GM18499 (cell line): Measurements from ENCODE around the gene ACP4.

Experiments used
- ATAC-seq: cut with Tn5 transposase; IDR thresholded peaks from one replicate; pipeline ENCODE4 v1.9.1; 2021; ENCODE audit warnings: moderate number of reproducible peaks; ENCODE audit not compliant: insufficient read depth, unreplicated experiment

The ACP4 gene

DNA sequence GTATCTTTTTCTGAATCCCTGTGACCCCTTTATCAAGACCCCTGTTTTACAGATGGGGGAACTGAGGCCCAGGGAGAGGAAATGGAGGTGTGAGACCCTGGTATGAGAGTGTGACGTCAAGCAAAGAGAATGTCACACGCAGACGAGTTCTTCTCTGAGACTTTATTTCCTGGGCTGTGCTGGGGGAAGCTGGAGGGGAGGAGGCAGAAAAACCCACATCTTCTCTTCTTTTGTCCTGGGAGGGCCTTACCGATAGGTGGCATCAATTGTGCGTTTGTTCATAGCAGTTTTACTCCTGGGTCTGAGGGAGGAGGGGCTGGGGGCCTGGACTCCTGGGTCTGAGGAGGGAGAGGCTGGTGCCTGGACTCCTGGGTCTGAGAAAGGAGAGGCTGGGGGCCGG is 48.0 kb downstream of the ACP4 start:
- ATAC-seq = no peak

DNA sequence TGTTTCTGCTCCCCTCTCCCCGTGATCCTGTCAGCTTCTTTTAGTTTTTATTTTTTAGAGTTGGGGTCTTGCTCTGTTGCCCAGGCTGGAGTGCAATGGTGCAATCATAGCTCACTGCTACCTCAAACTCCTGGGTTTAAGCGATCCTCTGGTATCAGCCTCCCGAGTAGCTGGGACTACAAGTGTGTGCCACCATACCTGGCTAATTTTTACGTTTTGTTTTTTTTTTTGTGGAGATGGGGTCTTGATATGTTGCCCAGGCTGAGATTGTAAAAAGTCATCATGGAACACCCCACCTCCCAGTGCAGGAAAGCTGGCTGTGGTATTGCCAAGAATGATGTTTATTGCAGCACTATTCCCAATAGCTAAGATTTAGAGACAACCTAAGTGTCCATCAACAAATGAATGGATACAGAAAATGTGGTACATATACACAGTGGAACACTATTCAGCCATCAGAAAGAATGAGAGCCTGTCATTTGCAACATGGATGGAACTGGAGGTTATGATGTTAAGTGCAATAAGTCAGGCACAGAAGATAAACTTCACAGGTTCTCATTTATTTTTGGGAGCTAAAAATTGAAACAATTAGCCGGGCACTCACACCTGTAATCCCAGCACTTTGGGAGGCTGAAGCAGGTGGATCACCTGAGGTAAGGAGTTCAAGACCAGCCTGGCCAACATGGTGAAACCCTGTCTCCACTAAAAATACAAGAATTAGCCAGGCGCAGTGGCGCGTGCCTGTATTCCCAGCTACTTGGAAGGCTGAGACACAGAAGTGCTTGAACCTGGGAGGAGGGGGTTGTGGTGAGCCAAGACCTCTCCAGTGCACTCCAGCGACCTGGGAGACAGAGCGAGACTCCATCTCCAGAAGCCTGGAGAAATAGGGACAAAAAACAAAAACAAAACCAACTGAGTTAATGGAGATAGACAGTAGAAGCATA is 49.8 kb downstream of the ACP4 start:
- ATAC-seq = no peak

DNA sequence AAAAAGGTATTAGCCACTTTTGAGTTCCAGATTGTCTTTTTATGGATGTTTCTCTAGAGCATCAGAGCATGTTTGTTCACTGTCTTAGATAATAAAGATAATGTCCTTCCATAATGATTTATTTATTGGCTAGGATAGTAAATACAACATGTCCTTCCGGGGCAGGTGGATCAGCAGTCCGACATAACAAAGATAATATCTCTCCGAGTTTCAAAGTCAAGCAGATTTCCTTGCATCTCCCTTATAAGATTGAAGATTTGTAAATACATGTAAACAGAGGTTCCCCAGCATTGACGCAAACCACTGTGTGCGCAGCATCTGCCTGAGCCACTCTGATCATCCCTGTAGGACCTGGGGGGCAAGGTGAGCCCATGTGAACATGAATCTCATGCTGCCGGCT is 51.9 kb downstream of the ACP4 start:
- ATAC-seq = no peak

DNA sequence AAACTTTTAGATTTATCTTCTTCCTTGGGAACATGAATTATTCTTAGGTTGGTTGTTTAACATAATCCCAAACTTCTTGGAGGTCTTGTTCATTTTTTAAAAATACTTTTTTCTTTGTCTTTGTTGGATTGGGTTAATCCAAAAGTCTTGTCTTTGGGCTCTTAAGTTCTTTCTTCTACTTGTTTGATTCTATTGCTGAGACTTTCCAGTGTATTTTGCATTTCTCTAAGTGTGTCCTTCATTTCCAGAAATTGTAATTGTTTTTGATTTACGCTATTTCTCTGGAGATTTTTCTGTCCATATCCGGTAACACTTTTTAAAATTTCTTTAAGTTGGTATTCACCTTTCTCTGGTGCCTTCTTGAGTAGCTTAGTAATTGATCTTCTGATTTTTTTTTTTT is 53.0 kb downstream of the ACP4 start:
- ATAC-seq = no peak

DNA sequence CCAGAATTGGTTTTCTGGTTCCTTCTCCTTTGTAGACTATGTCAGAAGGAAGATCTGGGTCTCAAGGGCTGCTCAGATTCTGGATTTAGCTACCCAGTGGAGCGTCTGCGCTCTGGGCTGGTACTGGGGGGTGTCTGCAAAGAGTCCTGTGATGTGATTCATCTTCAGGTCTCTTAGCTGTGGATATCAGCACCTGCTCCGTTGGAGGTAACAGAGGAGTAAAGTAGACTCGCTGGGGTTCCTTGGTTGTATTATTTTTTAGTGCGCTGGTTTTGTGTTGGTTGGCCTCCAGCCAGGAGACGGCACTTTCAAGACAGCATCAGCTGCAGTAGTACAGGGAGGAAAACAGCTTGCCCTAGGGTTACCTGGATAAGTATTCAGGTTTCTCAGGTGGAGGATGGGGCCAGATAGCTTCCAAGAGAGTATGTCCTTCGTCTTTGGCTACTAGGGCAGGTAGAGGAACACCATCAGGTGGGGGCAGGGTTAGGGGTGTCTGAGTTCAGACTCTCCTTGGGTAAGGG is 53.5 kb downstream of the ACP4 start:
- ATAC-seq = no peak

DNA sequence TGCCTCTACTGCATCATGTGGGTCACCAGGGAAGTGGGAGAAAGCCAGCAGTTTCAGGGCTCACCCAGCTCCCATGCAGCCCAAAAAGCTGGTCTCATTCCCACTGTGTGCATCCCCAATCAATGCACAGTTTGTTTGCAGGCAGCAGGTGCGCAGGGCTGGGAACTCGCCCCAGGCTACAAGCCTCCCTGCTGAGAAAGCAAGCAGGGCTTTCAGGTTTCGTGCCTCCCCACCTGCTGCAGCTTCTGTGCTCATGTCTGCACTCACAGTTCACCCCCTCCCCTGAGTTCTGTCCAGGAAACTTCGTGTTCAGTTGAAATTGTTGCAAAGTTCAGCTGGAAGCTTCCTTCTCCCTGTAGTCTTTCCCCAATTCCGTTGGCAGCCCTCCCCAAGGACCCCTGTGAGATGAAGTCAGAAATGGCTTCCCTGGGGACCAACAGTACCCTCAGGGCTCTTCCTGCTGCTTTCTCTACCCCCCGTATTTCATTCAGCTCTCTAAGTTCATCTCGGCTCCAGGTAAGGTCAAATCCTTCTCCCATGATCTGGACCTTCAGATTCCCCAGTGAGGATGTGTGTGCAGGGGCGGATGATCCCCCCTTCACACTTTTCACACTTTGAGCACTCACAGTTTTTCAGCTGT is 54.2 kb downstream of the ACP4 start:
- no peak for ATAC-seq
